Parathyroid adenoma (tissue), 2 donors: ENCODE results near the gene ARHGAP24.

Experiments
- H2AFZ ChIP-seq: fragments of 300-600 bp; sonication (generic); one replicate; pipeline ENCODE4 v1.7.0; 2017; ENCODE audit warnings: antibody characterized with exemption, mild to moderate bottlenecking
- H3K27ac ChIP-seq: fragments of 300-600 bp; sonication (generic); one replicate; pipeline ENCODE4 v1.7.0; 2017
- H3K27me3 ChIP-seq: fragments of 300-600 bp; sonication (generic); one replicate; pipeline ENCODE4 v1.7.0; 2017; ENCODE audit warnings: low read length; ENCODE audit not compliant: control insufficient read depth, insufficient read depth
- H3K36me3 ChIP-seq: fragments of 300-600 bp; sonication (generic); one replicate; pipeline ENCODE4 v1.7.0; 2017; ENCODE audit warnings: low read length; ENCODE audit not compliant: control insufficient read depth, insufficient read depth
- H3K4me1 ChIP-seq: fragments of 300-600 bp; sonication (generic); one replicate; pipeline ENCODE4 v1.7.0; 2017; ENCODE audit warnings: control low read depth
- H3K4me2 ChIP-seq: fragments of 300-600 bp; sonication (generic); one replicate; pipeline ENCODE4 v1.7.0; 2017; ENCODE audit warnings: low read length
- H3K4me3 ChIP-seq: fragments of 300-600 bp; sonication (generic); one replicate; pipeline ENCODE4 v1.7.0; 2017; ENCODE audit warnings: low read depth, low read length
- H3K79me2 ChIP-seq: fragments of 300-600 bp; sonication (generic); one replicate; pipeline ENCODE4 v1.7.0; 2017; ENCODE audit warnings: control low read depth
- H3K9ac ChIP-seq: fragments of 300-600 bp; sonication (generic); one replicate; pipeline ENCODE4 v1.7.0; 2017; ENCODE audit warnings: mild to moderate bottlenecking
- H3K9me3 ChIP-seq: fragments of 300-600 bp; sonication (generic); one replicate; pipeline ENCODE4 v1.7.0; 2017; ENCODE audit warnings: low read length; ENCODE audit not compliant: control insufficient read depth
- CTCF ChIP-seq: fragments of 300-600 bp; sonication (generic); IDR thresholded peaks from one replicate; pipeline ENCODE4 v1.7.0; 2017; ENCODE audit warnings: antibody characterized with exemption, mild to moderate bottlenecking
- donor health status: primary hyperparathyroidism.

The ARHGAP24 gene

GRCh38 chr4:85595098-85595775 is 120.3 kb downstream of the ARHGAP24 start:
- no peak overlapping the region for H3K4me2 ChIP-seq
- no peaks in the 10 kb centered on the region for H3K27me3 ChIP-seq
- no peaks in the 10 kb centered on the region for H3K79me2 ChIP-seq
- H3K4me3 ChIP-seq, result no peak overlapping the region
- H2AFZ ChIP-seq, result no peak overlapping the region
- no peaks in the 10 kb centered on the region for H3K9me3 ChIP-seq
- H3K36me3 ChIP-seq, result no peaks in the 10 kb centered on the region
- no peak overlapping the region for H3K9ac ChIP-seq
- H3K27ac ChIP-seq, result no peak overlapping the region
- H3K4me1 ChIP-seq, result no peaks in the 10 kb centered on the region
- TF ChIP-seq CTCF, result no peak

- Histone ChIP-seq H3K27me3 (no peaks in the 10 kb centered on the region), H3K4me1 (no peaks in the 10 kb centered on the region), H3K9me3 (no peaks in the 10 kb centered on the region), H3K4me2 (no peak overlapping the region), H3K4me3 (no peak overlapping the region), H3K79me2 (no peaks in the 10 kb centered on the region), H3K36me3 (no peaks in the 10 kb centered on the region), H3K9ac (no peak overlapping the region), H3K27ac (no peak overlapping the region), H2AFZ (no peak overlapping the region)
- no peak for TF ChIP-seq CTCF
Observed at GRCh38 chr4:85595796-85596559, 121.0 kb downstream of the ARHGAP24 start.

- TF ChIP-seq CTCF, result no peak
- Histone ChIP-seq H3K36me3 (no peaks in the 10 kb centered on the region), H3K4me1 (no peaks in the 10 kb centered on the region), H3K79me2 (no peaks in the 10 kb centered on the region), H3K9ac (no peak overlapping the region), H3K4me3 (no peak overlapping the region), H3K9me3 (no peaks in the 10 kb centered on the region), H3K27me3 (no peaks in the 10 kb centered on the region), H3K4me2 (no peak overlapping the region), H3K27ac (no peak overlapping the region), H2AFZ (no peak overlapping the region)
Observed at GRCh38 chr4:85598936-85599335, 124.0 kb downstream of the ARHGAP24 start.

GRCh38 chr4:85600501-85600900 is 125.6 kb downstream of the ARHGAP24 start:
- H3K9ac ChIP-seq, result no peak overlapping the region
- TF ChIP-seq CTCF, result no peak
- H3K27ac ChIP-seq, result no peak overlapping the region
- no peaks in the 10 kb centered on the region for H3K79me2 ChIP-seq
- H3K4me1 ChIP-seq, result no peaks in the 10 kb centered on the region
- H3K36me3 ChIP-seq, result no peaks in the 10 kb centered on the region
- H2AFZ ChIP-seq, result no peak overlapping the region
- H3K27me3 ChIP-seq, result no peaks in the 10 kb centered on the region
- H3K4me3 ChIP-seq, result no peak overlapping the region
- no peak overlapping the region for H3K4me2 ChIP-seq
- no peaks in the 10 kb centered on the region for H3K9me3 ChIP-seq
